ENCODE data around the gene MIER2.

Gene MIER2

DNA sequence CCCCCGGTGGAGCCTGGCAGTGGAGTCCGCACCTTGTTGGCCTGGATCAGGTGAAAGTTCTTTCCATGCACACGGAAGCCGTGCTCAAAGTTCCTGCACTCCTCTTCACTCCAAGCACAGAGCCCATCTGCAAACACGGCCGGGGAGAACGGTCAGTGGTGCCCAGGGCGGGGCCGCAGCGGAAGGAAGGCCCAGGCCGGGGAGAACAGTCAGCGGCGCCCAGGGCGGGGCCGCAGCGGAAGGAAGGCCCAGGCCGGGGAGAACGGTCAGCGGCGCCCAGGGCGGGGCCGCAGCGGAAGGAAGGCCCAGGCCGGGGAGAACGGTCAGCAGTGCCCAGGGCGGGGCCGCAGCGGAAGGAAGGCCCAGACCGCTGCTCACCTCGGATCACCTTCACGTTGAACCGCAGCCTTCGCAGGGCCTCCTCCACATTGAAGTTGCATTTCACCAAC is 32.8 kb downstream of the MIER2 start:
- Histone ChIP-seq H3K27me3 (replicated peaks; ENCODE audit: insufficient read depth, low read length) (peaks cover 62% of the 10 kb centered on the region), H3K27ac (ENCODE audit: low read length) (no peak overlapping the region), H2AFZ (ENCODE audit: low read length) (no peak overlapping the region), H3F3A (ENCODE audit: insufficient read depth, low read length) (no peaks in the 10 kb centered on the region), H3K4me1 (ENCODE audit: low read length) (no peaks in the 10 kb centered on the region), H3K9ac (ENCODE audit: low read length) (no peak overlapping the region), H3K4me2 (ENCODE audit: low read depth, low read length) (no peak overlapping the region), H3K4me3 (ENCODE audit: low read length) (no peak overlapping the region), H3K36me3 (replicated peaks; ENCODE audit: insufficient read depth, low read length) (no peaks in the 10 kb centered on the region), H3K9me2 (replicated peaks; ENCODE audit: insufficient read depth, low read length) (no peaks in the 10 kb centered on the region), H3K9me3 (replicated peaks; ENCODE audit: insufficient read depth, low read length) (no peaks in the 10 kb centered on the region), H4K20me1 (ENCODE audit: insufficient read depth, low read length) (no peaks in the 10 kb centered on the region), H3K79me2 (ENCODE audit: low read length) (no peaks in the 10 kb centered on the region)
- DNase-seq: no peak
- TF ChIP-seq EZH2 (optimal IDR thresholded peaks at IDR 0.05; ENCODE audit: low read depth, low read length): no peak
- TF ChIP-seq EZH2phosphoT487 (IDR thresholded peaks at IDR 0.05; ENCODE audit: low read length): no peak
- no peak for TF ChIP-seq CTCF (IDR thresholded peaks at IDR 0.05; ENCODE audit: low read length)

- Histone ChIP-seq H3K36me3 (replicated peaks; ENCODE audit: insufficient read depth, low read length) (no peaks in the 10 kb centered on the region), H2AFZ (ENCODE audit: low read length) (no peak overlapping the region), H3K27ac (ENCODE audit: low read length) (no peak overlapping the region), H3K9ac (ENCODE audit: low read length) (no peak overlapping the region), H3K9me3 (replicated peaks; ENCODE audit: insufficient read depth, low read length) (no peaks in the 10 kb centered on the region), H3K79me2 (ENCODE audit: low read length) (no peaks in the 10 kb centered on the region), H3K27me3 (replicated peaks; ENCODE audit: insufficient read depth, low read length) (peaks cover 61% of the 10 kb centered on the region), H4K20me1 (ENCODE audit: insufficient read depth, low read length) (no peaks in the 10 kb centered on the region), H3F3A (ENCODE audit: insufficient read depth, low read length) (no peaks in the 10 kb centered on the region), H3K9me2 (replicated peaks; ENCODE audit: insufficient read depth, low read length) (no peaks in the 10 kb centered on the region), H3K4me1 (ENCODE audit: low read length) (no peaks in the 10 kb centered on the region), H3K4me3 (ENCODE audit: low read length) (no peak overlapping the region), H3K4me2 (ENCODE audit: low read depth, low read length) (no peak overlapping the region)
- DNase-seq: no peak
- no peak for TF ChIP-seq CTCF (IDR thresholded peaks at IDR 0.05; ENCODE audit: low read length)
- no peak for TF ChIP-seq EZH2phosphoT487 (IDR thresholded peaks at IDR 0.05; ENCODE audit: low read length)
- no peak for TF ChIP-seq EZH2 (optimal IDR thresholded peaks at IDR 0.05; ENCODE audit: low read depth, low read length)
Observed at GRCh38 chr19:310781-311496, 33.7 kb downstream of the MIER2 start.

DNA sequence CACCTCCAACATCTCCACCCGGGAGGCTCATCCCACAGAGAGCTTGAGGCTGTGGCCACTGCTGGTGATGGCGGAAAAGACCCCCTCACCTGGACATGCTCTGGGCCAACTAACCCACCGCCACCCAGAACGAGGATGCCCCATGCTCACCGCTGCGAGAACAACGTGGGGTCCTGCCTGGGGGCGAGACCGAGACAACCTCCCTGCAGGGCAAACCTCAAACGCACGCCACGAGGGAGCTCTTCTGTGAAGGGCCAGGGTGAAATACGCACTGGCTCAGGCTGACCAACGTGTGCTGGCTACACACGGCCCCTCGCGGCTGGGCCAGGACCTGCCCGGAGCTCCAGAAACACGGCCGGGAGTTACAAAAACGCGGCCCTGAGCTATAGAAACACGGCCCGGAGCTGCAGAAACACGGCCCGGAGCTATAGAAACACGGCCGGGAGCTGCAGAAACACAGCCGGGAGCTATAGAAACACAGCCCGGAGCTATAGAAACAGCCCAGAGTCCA is 34.4 kb downstream of the MIER2 start:
- Histone ChIP-seq H3K27me3 (replicated peaks; ENCODE audit: insufficient read depth, low read length) (peaks cover 61% of the 10 kb centered on the region), H3F3A (ENCODE audit: insufficient read depth, low read length) (no peaks in the 10 kb centered on the region), H3K4me1 (ENCODE audit: low read length) (no peaks in the 10 kb centered on the region), H3K36me3 (replicated peaks; ENCODE audit: insufficient read depth, low read length) (no peaks in the 10 kb centered on the region), H3K4me3 (ENCODE audit: low read length) (no peak overlapping the region), H3K9me2 (replicated peaks; ENCODE audit: insufficient read depth, low read length) (no peaks in the 10 kb centered on the region), H3K9me3 (replicated peaks; ENCODE audit: insufficient read depth, low read length) (no peaks in the 10 kb centered on the region), H3K9ac (ENCODE audit: low read length) (no peak overlapping the region), H3K27ac (ENCODE audit: low read length) (no peak overlapping the region), H3K4me2 (ENCODE audit: low read depth, low read length) (no peak overlapping the region), H4K20me1 (ENCODE audit: insufficient read depth, low read length) (no peaks in the 10 kb centered on the region), H2AFZ (ENCODE audit: low read length) (no peak overlapping the region), H3K79me2 (ENCODE audit: low read length) (no peaks in the 10 kb centered on the region)
- DNase-seq: no peak
- TF ChIP-seq EZH2 (optimal IDR thresholded peaks at IDR 0.05; ENCODE audit: low read depth, low read length) (no peak), CTCF (IDR thresholded peaks at IDR 0.05; ENCODE audit: low read length) (no peak), EZH2phosphoT487 (IDR thresholded peaks at IDR 0.05; ENCODE audit: low read length) (no peak)

Data from MM.1S (cell line).